Measurements from ENCODE around the gene ART3. TPM values are rescaled to one million over a fixed set of nuclear protein-coding genes. Genes with fewer than 3 reads are reported as not detected.

The ART3 gene
- total RNA-seq, 1 donor from 2014 or later: not detected

DNA sequence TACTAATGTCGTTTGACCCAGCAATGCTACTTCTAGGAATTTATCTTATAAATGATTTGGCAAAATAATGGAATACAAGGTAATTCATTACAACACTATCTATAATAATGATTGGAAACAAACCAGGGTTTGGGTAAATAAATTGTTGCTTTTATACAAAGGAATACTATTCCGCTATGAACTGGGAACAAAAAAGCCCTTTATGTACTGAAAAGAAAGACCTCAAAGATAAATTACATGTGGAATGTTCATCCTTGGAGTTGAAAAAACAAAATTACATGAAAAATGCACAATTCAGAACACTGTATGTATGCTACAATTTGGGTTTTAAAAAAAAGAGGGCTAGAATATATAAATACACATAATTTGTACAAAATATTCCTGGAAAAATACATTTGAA is 78.8 kb downstream of the ART3 start:
- ATAC-seq: no peak

- ATAC-seq: no peak
Observed at GRCh38 chr4:76155979-76156378, 81.5 kb downstream of the ART3 start.

GRCh38 chr4:76156635-76157034 is 82.1 kb downstream of the ART3 start:
- no peak for ATAC-seq

DNA sequence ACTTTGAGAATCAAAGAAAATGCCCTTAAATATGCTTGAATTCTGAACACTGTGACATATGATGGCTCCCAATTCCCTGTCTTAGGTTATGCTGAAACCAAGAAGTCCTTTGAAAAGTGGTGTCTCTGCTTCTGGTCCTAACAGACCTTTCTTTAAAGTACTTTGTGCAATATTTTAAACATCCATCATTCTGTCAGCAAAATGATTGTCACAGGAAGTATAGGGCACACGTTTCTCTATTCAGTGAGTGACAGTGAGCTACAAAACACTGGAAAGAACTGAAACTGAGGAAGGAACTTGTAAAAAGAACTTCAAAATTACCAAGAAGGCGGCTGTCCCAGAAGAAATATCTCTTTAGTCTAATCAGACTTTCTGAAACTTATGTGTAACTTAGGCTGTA is 85.8 kb downstream of the ART3 start:
- no peak for ATAC-seq

Other genes starting within 250 kb of the ART3 start
- gene PPEF2, start 172.3 kb upstream of the ART3 start, total RNA-seq: not detected
- gene NAAA, start 133.7 kb upstream of the ART3 start, total RNA-seq: 22.9 TPM
- gene SDAD1, start 83.8 kb upstream of the ART3 start, total RNA-seq: 27.5 TPM
- gene CXCL9, start 67.2 kb upstream of the ART3 start, total RNA-seq: not detected
- 0.32 TPM for gene CXCL10, start 51.2 kb upstream of the ART3 start, total RNA-seq
- gene CXCL11, start 38.6 kb upstream of the ART3 start, total RNA-seq: 0.24 TPM
- gene NUP54, start 73.7 kb downstream of the ART3 start, total RNA-seq: 31.7 TPM
- gene SCARB2, start 139.1 kb downstream of the ART3 start, total RNA-seq: 70.0 TPM
- 0.20 TPM for gene FAM47E, start 177.0 kb downstream of the ART3 start, total RNA-seq
- 2.9 TPM for gene STBD1, start 232.0 kb downstream of the ART3 start, total RNA-seq